ENCODE results near the gene PSAPL1. TPM values are rescaled to one million over a fixed set of nuclear protein-coding genes. Genes with fewer than 3 reads are reported as not detected.

Gene PSAPL1
- total RNA-seq, 1 experiment from 2014 or later: not detected

DNA sequence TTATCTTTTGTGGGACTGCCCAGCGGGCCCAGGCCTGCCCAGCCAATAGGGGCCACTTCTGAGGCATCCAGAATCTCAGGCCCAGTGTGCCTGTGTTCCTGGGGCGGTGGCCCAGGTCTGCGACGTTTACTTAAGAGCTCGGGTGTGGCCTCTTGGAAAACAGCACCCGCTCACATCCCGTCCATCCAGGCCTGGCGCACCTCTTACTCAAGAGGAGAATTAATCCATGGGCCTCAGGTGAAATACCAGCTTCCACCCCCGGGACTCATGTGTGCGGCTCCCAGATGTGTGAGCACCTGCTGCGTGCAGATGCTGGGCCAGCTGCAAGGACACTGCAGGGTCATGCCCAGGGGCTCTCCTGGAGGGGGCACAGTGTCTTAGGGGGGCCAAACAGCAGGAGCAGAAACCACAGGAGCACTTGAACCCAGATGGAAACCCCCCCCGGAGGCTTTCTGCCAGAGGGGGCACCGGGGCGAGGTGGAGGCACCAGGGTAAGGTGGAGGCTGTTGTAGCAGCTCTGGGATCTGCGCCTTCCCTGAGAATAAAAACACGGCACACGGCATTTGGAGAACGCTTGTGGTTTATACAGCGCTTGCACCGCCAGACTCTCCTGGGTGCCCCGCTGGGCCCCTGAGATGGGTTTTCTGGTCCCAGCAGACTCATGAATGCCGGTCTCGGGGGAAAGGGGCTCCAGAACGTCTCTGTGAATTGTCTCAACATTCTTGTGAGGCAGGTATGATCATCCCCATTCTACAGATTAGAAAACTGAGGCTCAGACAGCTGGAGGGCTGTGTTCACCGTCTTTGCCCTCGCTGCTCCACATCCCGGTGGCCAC, 2.8 kb downstream of the PSAPL1 start:
- CTCF ChIA-PET: no interaction called here
- no TSS peak for BruUV-seq (replicated peaks)
- POLR2A ChIA-PET (ENCODE audit: low non-redundant PET): no interaction called here
- TF ChIP-seq EZH2 (IDR thresholded peaks at IDR 0.05; ENCODE audit: borderline replicate concordance, low read depth, low read length, poor library complexity, severe bottlenecking): no peak
- TF ChIP-seq, protein P1, sequence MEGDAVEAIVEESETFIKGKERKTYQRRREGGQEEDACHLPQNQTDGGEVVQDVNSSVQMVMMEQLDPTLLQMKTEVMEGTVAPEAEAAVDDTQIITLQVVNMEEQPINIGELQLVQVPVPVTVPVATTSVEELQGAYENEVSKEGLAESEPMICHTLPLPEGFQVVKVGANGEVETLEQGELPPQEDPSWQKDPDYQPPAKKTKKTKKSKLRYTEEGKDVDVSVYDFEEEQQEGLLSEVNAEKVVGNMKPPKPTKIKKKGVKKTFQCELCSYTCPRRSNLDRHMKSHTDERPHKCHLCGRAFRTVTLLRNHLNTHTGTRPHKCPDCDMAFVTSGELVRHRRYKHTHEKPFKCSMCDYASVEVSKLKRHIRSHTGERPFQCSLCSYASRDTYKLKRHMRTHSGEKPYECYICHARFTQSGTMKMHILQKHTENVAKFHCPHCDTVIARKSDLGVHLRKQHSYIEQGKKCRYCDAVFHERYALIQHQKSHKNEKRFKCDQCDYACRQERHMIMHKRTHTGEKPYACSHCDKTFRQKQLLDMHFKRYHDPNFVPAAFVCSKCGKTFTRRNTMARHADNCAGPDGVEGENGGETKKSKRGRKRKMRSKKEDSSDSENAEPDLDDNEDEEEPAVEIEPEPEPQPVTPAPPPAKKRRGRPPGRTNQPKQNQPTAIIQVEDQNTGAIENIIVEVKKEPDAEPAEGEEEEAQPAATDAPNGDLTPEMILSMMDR (conservative IDR thresholded peaks at IDR 0.05; ENCODE audit: low read depth, low read length): no peak
- no peak overlapping the region for H3K4me3 ChIP-seq (ENCODE audit: low read depth, low read length, poor library complexity, severe bottlenecking)
- intact Hi-C loops (cut with micrococcal nuclease; ENCODE audit: unreplicated experiment): no loop called here
- H3K4me1 ChIP-seq (ENCODE audit: insufficient read depth, low read length, poor library complexity, severe bottlenecking): no peaks in the 10 kb centered on the region
- H3K36me3 ChIP-seq (ENCODE audit: insufficient read depth, low read length, poor library complexity, severe bottlenecking): no peaks in the 10 kb centered on the region
- DNase-seq (ENCODE audit: low spot score): no peak
- H3K27me3 ChIP-seq (replicated peaks; ENCODE audit: insufficient read depth, low read depth, low read length, poor library complexity): no peaks in the 10 kb centered on the region
- no peak overlapping the region for H3K27ac ChIP-seq (ENCODE audit: low read depth, low read length, poor library complexity, severe bottlenecking)
- no peaks in the 10 kb centered on the region for H3K9me3 ChIP-seq (ENCODE audit: low read depth, low read length, poor library complexity, severe bottlenecking)

DNA sequence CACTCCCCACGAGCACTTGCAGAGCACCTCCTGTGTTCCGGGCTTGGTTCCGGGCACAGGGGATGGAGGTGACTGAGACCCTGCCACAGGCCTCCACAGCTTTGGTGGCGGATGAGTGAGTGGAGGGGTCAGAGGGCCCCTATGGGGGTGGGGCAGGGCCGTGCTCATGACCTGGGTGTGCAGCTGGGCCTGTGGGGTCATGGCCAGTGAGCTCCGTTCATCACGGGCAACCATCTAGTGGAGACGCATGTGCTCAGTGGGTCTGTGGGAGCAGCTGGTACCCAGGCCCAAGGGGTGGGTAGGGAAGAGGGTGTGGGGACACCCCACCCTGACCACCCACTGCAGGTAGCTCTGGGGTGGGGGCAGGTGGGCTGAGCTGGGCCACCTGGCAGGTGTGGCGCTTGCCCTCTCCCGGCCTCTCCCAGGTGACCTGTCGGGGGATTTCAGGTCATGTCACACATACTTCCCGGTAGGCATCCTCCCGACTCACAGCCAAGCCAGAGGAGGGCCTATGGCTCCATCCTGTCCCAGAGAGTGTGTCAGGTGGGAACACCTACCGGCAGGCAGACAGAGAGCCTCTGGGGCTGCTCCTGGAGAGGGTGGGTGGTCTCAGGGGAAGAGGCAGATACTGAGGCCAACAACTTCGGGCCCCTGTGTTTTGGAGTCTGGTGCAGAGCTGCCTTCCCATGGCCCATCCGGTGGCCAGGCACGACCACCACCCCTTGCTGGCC, 3.6 kb downstream of the PSAPL1 start:
- Histone ChIP-seq H3K27ac (ENCODE audit: low read depth, low read length, poor library complexity, severe bottlenecking) (no peak overlapping the region), H3K4me1 (ENCODE audit: insufficient read depth, low read length, poor library complexity, severe bottlenecking) (no peaks in the 10 kb centered on the region), H3K9me3 (ENCODE audit: low read depth, low read length, poor library complexity, severe bottlenecking) (no peaks in the 10 kb centered on the region), H3K27me3 (replicated peaks; ENCODE audit: insufficient read depth, low read depth, low read length, poor library complexity) (no peaks in the 10 kb centered on the region), H3K4me3 (ENCODE audit: low read depth, low read length, poor library complexity, severe bottlenecking) (no peak overlapping the region), H3K36me3 (ENCODE audit: insufficient read depth, low read length, poor library complexity, severe bottlenecking) (no peaks in the 10 kb centered on the region)
- TF ChIP-seq, protein P1 (conservative IDR thresholded peaks at IDR 0.05; ENCODE audit: low read depth, low read length): no peak
- TF ChIP-seq EZH2 (IDR thresholded peaks at IDR 0.05; ENCODE audit: borderline replicate concordance, low read depth, low read length, poor library complexity, severe bottlenecking): no peak
- ChIA-PET CTCF (no interaction called here), POLR2A (ENCODE audit: low non-redundant PET) (no interaction called here)
- intact Hi-C loops (cut with micrococcal nuclease; ENCODE audit: unreplicated experiment): no loop called here
- no peak for DNase-seq (ENCODE audit: low spot score)
- no TSS peak for BruUV-seq (replicated peaks)

DNA sequence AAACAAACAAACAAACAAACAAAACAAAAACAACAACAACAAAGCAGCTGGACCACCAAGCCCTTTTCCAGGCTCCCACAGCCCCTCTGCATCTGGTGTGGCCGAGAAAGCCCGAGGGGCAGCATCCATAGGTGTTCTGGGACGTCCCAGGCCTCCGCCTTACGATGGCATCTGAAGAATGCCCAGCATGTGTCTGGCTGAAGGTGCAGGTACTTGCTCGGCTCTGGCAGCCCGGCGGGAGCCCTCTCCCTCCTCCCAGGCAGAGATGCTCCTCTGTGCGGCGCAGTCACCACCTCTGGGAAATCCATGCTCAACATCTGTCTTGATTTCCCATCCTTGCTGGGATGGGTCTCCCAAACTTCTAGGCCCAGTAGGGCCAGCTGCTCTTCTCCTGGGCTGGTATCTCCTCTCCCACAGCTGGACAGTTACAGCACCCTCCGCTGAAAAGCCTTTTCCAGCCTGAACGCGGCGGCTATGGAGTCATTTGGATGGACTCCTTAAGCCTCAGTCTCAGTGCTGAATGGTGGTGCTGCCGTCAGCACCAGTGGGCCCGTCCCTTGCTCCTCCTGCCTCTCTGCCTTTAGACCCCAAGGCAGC, 4.3 kb downstream of the PSAPL1 start:
- intact Hi-C loops (cut with micrococcal nuclease; ENCODE audit: unreplicated experiment): no loop called here
- no peaks in the 10 kb centered on the region for H3K27me3 ChIP-seq (replicated peaks; ENCODE audit: insufficient read depth, low read depth, low read length, poor library complexity)
- no peaks in the 10 kb centered on the region for H3K36me3 ChIP-seq (ENCODE audit: insufficient read depth, low read length, poor library complexity, severe bottlenecking)
- DNase-seq (ENCODE audit: low spot score): no peak
- no peak overlapping the region for H3K4me3 ChIP-seq (ENCODE audit: low read depth, low read length, poor library complexity, severe bottlenecking)
- BruUV-seq (replicated peaks): no TSS peak
- no peaks in the 10 kb centered on the region for H3K4me1 ChIP-seq (ENCODE audit: insufficient read depth, low read length, poor library complexity, severe bottlenecking)
- H3K9me3 ChIP-seq (ENCODE audit: low read depth, low read length, poor library complexity, severe bottlenecking): no peaks in the 10 kb centered on the region
- TF ChIP-seq EZH2 (IDR thresholded peaks at IDR 0.05; ENCODE audit: borderline replicate concordance, low read depth, low read length, poor library complexity, severe bottlenecking): no peak
- TF ChIP-seq, protein P1 (conservative IDR thresholded peaks at IDR 0.05; ENCODE audit: low read depth, low read length): no peak
- CTCF ChIA-PET: interaction anchor here (0.7 kb wide), 1 partner anchor 240 kb away, joined by 3 read pairs; no protein-coding TSS in a partner anchor
- POLR2A ChIA-PET (ENCODE audit: low non-redundant PET): no interaction called here
- H3K27ac ChIP-seq (ENCODE audit: low read depth, low read length, poor library complexity, severe bottlenecking): no peak overlapping the region
